ENCODE data around the gene UBE2E2. TPM values are rescaled to one million over a fixed set of nuclear protein-coding genes. Genes with fewer than 3 reads are reported as not detected.
A peak's percentile ranks its signal among the peaks of the same experiment; 100 is the strongest.

UBE2E2 gene
- polyA plus RNA-seq: 10 to 100 TPM; 16.6 to 21.0 TPM

GRCh38 chr3:23202921-23203707 lies at the start of gene UBE2E2:
Gene UBE2E2, plus strand, starts transcription at chr3:23203327.
- Histone ChIP-seq H3K27ac (ENCODE audit: low read depth in 2 of 2, low read length in 1 of 2) (peak within 1 kb of the TSS; percentile 75 to 77), H3K36me3 (ENCODE audit: control insufficient read depth in 2 of 2, insufficient read depth in 2 of 2, low read length in 1 of 2) (no peaks in the 10 kb centered on the region), H3K27me3 (ENCODE audit: control insufficient read depth in 1 of 2, insufficient read depth in 2 of 2, low read length in 2 of 2) (no peaks in the 10 kb centered on the region), H3K4me1 (ENCODE audit: control insufficient read depth in 2 of 2, insufficient read depth in 2 of 2, low read length in 1 of 2) (peaks cover 0 to 4% of the 10 kb centered on the region in 2 donors), H3K9me3 (ENCODE audit: control insufficient read depth in 2 of 2, insufficient read depth in 1 of 2, low read depth in 1 of 2, low read length in 1 of 2) (no peaks in the 10 kb centered on the region), H3K4me3 (ENCODE audit: low read depth in 1 of 2, low read length in 2 of 2) (peak within 1 kb of the TSS; percentile 70 to 94)
- WGBS, 2 donors: 1% methylated on average over 56 to 101 of the region's 101 CpGs

DNA sequence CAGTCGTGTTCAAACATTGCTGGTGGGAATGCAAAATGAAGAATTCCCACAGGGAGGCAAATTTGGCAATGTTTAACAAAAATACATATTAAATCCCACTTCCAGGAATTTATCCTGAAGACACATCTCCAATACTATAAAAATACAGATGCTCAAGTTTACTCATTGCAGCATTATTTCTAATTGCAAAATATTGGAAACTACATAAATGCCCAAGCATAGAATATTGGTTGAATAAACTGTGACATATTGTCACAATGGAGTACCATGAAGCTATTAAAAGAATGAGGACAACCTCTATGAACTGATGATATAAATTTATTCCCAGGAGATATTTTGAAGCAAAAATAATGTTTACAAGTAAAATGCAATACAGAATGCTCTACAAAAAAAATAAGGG lies 49.7 kb upstream of the UBE2E2 start:
- H3K4me3 ChIP-seq (ENCODE audit: low read depth in 1 of 2, low read length in 2 of 2): no peak overlapping the region
- no peaks in the 10 kb centered on the region for H3K9me3 ChIP-seq (ENCODE audit: control insufficient read depth in 2 of 2, insufficient read depth in 1 of 2, low read depth in 1 of 2, low read length in 1 of 2)
- WGBS, 2 donors: 34 to 62% methylated on average over 1 of the region's 1 CpG
- no peaks in the 10 kb centered on the region for H3K27me3 ChIP-seq (ENCODE audit: control insufficient read depth in 1 of 2, insufficient read depth in 2 of 2, low read length in 2 of 2)
- no peaks in the 10 kb centered on the region for H3K36me3 ChIP-seq (ENCODE audit: control insufficient read depth in 2 of 2, insufficient read depth in 2 of 2, low read length in 1 of 2)
- H3K27ac ChIP-seq (ENCODE audit: low read depth in 2 of 2, low read length in 1 of 2): no peak overlapping the region
- H3K4me1 ChIP-seq (ENCODE audit: control insufficient read depth in 2 of 2, insufficient read depth in 2 of 2, low read length in 1 of 2): no peaks in the 10 kb centered on the region

- no peaks in the 10 kb centered on the region for H3K36me3 ChIP-seq (ENCODE audit: control insufficient read depth in 2 of 2, insufficient read depth in 2 of 2, low read length in 1 of 2)
- no peaks in the 10 kb centered on the region for H3K27me3 ChIP-seq (ENCODE audit: control insufficient read depth in 1 of 2, insufficient read depth in 2 of 2, low read length in 2 of 2)
- no peaks in the 10 kb centered on the region for H3K4me1 ChIP-seq (ENCODE audit: control insufficient read depth in 2 of 2, insufficient read depth in 2 of 2, low read length in 1 of 2)
- no peaks in the 10 kb centered on the region for H3K9me3 ChIP-seq (ENCODE audit: control insufficient read depth in 2 of 2, insufficient read depth in 1 of 2, low read depth in 1 of 2, low read length in 1 of 2)
- no peak overlapping the region for H3K27ac ChIP-seq (ENCODE audit: low read depth in 2 of 2, low read length in 1 of 2)
- 36 to 40% methylated on average over 3 of the region's 3 CpGs for WGBS, 2 donors
- no peak overlapping the region for H3K4me3 ChIP-seq (ENCODE audit: low read depth in 1 of 2, low read length in 2 of 2)
Observed at GRCh38 chr3:23157331-23157730, 45.8 kb upstream of the UBE2E2 start.

GRCh38 chr3:23159929-23160328 lies 43.2 kb upstream of the UBE2E2 start:
- H3K27me3 ChIP-seq (ENCODE audit: control insufficient read depth in 1 of 2, insufficient read depth in 2 of 2, low read length in 2 of 2): no peaks in the 10 kb centered on the region
- H3K4me1 ChIP-seq (ENCODE audit: control insufficient read depth in 2 of 2, insufficient read depth in 2 of 2, low read length in 1 of 2): no peaks in the 10 kb centered on the region
- no peaks in the 10 kb centered on the region for H3K36me3 ChIP-seq (ENCODE audit: control insufficient read depth in 2 of 2, insufficient read depth in 2 of 2, low read length in 1 of 2)
- H3K9me3 ChIP-seq (ENCODE audit: control insufficient read depth in 2 of 2, insufficient read depth in 1 of 2, low read depth in 1 of 2, low read length in 1 of 2): no peaks in the 10 kb centered on the region
- no peak overlapping the region for H3K27ac ChIP-seq (ENCODE audit: low read depth in 2 of 2, low read length in 1 of 2)
- H3K4me3 ChIP-seq (ENCODE audit: low read depth in 1 of 2, low read length in 2 of 2): no peak overlapping the region
- WGBS, 2 donors: 10 to 34% methylated on average over 2 of the region's 2 CpGs

DNA sequence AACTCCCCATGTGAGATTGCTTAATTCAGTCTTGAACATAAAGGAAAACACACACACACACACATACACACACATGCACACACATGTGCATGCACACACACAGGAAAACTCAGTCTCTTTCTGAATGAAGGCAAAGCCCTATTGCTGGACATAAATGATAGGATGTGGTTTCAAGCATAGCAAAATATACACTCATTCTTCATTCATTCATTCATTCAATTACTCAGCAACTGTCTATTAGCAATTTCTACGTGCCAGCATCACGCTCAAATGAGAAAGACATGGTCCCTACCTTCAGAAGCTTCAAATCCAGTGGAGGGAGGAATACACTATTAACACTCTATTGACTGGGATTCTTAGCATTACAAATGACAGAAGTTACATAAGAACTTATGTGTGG lies 41.8 kb upstream of the UBE2E2 start:
- H3K27me3 ChIP-seq (ENCODE audit: control insufficient read depth in 1 of 2, insufficient read depth in 2 of 2, low read length in 2 of 2): no peaks in the 10 kb centered on the region

DNA sequence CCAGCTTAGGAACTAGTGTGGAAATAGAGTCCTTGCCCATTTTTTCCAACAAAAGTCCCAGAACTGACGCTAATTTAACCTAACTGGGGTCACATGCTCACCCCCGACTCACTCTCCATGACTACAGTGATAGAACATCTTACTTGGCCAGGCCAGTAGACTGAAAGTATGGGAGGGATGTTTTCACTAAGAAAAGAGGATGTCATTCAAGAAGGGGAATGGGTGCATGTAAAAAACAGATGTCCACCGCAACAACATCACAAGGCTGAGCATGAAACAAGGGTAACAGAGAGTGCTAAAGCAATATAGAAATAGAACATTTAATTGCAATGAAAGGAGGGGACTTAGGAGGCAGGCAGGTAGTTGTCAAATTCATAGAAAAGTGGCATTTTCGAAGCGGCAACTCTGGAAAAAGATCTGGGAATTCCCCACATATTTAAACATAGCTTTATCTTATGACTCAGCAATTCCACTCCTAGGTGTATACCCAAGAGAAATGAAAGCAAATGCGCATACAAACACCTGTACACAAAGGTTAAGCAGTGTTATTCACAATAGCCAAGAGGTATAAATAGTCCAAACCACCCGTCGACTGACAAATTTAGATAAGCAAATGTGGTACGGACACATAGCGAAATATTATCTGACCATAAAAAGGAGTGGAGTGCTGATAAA lies 41.1 kb upstream of the UBE2E2 start:
- no peaks in the 10 kb centered on the region for H3K4me1 ChIP-seq (ENCODE audit: control insufficient read depth in 2 of 2, insufficient read depth in 2 of 2, low read length in 1 of 2)
- H3K4me3 ChIP-seq (ENCODE audit: low read depth in 1 of 2, low read length in 2 of 2): no peak overlapping the region
- no peaks in the 10 kb centered on the region for H3K9me3 ChIP-seq (ENCODE audit: control insufficient read depth in 2 of 2, insufficient read depth in 1 of 2, low read depth in 1 of 2, low read length in 1 of 2)
- no peaks in the 10 kb centered on the region for H3K27me3 ChIP-seq (ENCODE audit: control insufficient read depth in 1 of 2, insufficient read depth in 2 of 2, low read length in 2 of 2)
- WGBS, 2 donors: 52 to 62% methylated on average over 10 of the region's 10 CpGs
- no peak overlapping the region for H3K27ac ChIP-seq (ENCODE audit: low read depth in 2 of 2, low read length in 1 of 2)
- no peaks in the 10 kb centered on the region for H3K36me3 ChIP-seq (ENCODE audit: control insufficient read depth in 2 of 2, insufficient read depth in 2 of 2, low read length in 1 of 2)

More for the DNA sequence above, 41.8 kb upstream of the UBE2E2 start:
- no peaks in the 10 kb centered on the region for H3K9me3 ChIP-seq (ENCODE audit: control insufficient read depth in 2 of 2, insufficient read depth in 1 of 2, low read depth in 1 of 2, low read length in 1 of 2)
- 92 to 98% methylated on average over 2 of the region's 2 CpGs for WGBS, 2 donors
- H3K4me3 ChIP-seq (ENCODE audit: low read depth in 1 of 2, low read length in 2 of 2): no peak overlapping the region
- H3K4me1 ChIP-seq (ENCODE audit: control insufficient read depth in 2 of 2, insufficient read depth in 2 of 2, low read length in 1 of 2): no peaks in the 10 kb centered on the region
- no peaks in the 10 kb centered on the region for H3K36me3 ChIP-seq (ENCODE audit: control insufficient read depth in 2 of 2, insufficient read depth in 2 of 2, low read length in 1 of 2)
- H3K27ac ChIP-seq (ENCODE audit: low read depth in 2 of 2, low read length in 1 of 2): no peak overlapping the region

DNA sequence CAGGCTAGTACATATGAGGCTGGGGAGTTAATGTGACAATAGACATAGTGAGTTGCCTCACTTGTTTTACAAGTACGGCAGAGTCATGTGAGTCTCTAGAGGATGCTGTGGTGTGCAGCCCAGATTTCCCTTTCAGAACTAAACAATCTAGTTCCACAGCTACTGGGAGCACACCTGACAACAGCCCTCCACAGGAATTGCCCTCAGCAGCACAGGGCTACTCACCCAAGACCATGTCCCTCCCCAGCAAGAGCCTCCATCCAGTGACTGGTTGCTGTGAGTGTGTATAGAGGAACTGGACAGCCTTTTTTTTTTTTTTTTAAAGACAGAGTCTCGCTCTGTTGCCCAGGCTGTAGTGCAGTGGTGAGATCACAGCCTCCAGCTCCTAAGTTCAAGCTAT lies 40.2 kb upstream of the UBE2E2 start:
- H3K4me1 ChIP-seq (ENCODE audit: control insufficient read depth in 2 of 2, insufficient read depth in 2 of 2, low read length in 1 of 2): no peaks in the 10 kb centered on the region
- no peak overlapping the region for H3K4me3 ChIP-seq (ENCODE audit: low read depth in 1 of 2, low read length in 2 of 2)
- 70 to 74% methylated on average over 2 of the region's 2 CpGs for WGBS, 2 donors
- no peak overlapping the region for H3K27ac ChIP-seq (ENCODE audit: low read depth in 2 of 2, low read length in 1 of 2)
- no peaks in the 10 kb centered on the region for H3K36me3 ChIP-seq (ENCODE audit: control insufficient read depth in 2 of 2, insufficient read depth in 2 of 2, low read length in 1 of 2)
- no peaks in the 10 kb centered on the region for H3K9me3 ChIP-seq (ENCODE audit: control insufficient read depth in 2 of 2, insufficient read depth in 1 of 2, low read depth in 1 of 2, low read length in 1 of 2)
- H3K27me3 ChIP-seq (ENCODE audit: control insufficient read depth in 1 of 2, insufficient read depth in 2 of 2, low read length in 2 of 2): no peaks in the 10 kb centered on the region

DNA sequence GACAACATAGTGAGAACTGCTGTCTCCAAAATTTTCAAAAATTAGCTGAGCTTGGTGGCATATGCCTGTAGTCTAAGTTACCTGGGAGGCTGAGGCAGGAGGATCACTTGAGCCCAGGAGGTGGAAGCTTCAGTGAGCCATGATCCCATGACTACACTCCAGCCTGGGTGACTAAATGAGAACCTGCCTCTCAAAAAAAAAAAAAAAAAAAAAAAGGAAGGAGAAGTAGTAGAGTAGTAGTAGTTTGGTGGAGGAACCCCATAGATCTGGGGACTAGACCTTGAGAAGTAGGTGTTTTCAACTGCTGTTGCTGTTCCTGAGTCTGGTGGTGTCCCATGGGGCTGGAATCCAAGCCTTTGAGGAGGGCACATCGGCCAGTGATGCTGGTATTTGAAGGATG lies 38.4 kb upstream of the UBE2E2 start:
- Histone ChIP-seq H3K27me3 (ENCODE audit: control insufficient read depth in 1 of 2, insufficient read depth in 2 of 2, low read length in 2 of 2) (no peaks in the 10 kb centered on the region), H3K9me3 (ENCODE audit: control insufficient read depth in 2 of 2, insufficient read depth in 1 of 2, low read depth in 1 of 2, low read length in 1 of 2) (no peaks in the 10 kb centered on the region), H3K36me3 (ENCODE audit: control insufficient read depth in 2 of 2, insufficient read depth in 2 of 2, low read length in 1 of 2) (no peaks in the 10 kb centered on the region), H3K4me3 (ENCODE audit: low read depth in 1 of 2, low read length in 2 of 2) (no peak overlapping the region), H3K27ac (ENCODE audit: low read depth in 2 of 2, low read length in 1 of 2) (no peak overlapping the region), H3K4me1 (ENCODE audit: control insufficient read depth in 2 of 2, insufficient read depth in 2 of 2, low read length in 1 of 2) (no peaks in the 10 kb centered on the region)
- 92 to 95% methylated on average over 1 of the region's 1 CpG for WGBS, 2 donors

- Histone ChIP-seq H3K27ac (ENCODE audit: low read depth in 2 of 2, low read length in 1 of 2) (no peak overlapping the region), H3K4me1 (ENCODE audit: control insufficient read depth in 2 of 2, insufficient read depth in 2 of 2, low read length in 1 of 2) (no peaks in the 10 kb centered on the region), H3K9me3 (ENCODE audit: control insufficient read depth in 2 of 2, insufficient read depth in 1 of 2, low read depth in 1 of 2, low read length in 1 of 2) (no peaks in the 10 kb centered on the region), H3K27me3 (ENCODE audit: control insufficient read depth in 1 of 2, insufficient read depth in 2 of 2, low read length in 2 of 2) (no peaks in the 10 kb centered on the region), H3K36me3 (ENCODE audit: control insufficient read depth in 2 of 2, insufficient read depth in 2 of 2, low read length in 1 of 2) (no peaks in the 10 kb centered on the region), H3K4me3 (ENCODE audit: low read depth in 1 of 2, low read length in 2 of 2) (no peak overlapping the region)
- WGBS, 2 donors: 90 to 92% methylated on average over 2 of the region's 2 CpGs
Observed at GRCh38 chr3:23165571-23165970, 37.6 kb upstream of the UBE2E2 start.

- Histone ChIP-seq H3K4me1 (ENCODE audit: control insufficient read depth in 2 of 2, insufficient read depth in 2 of 2, low read length in 1 of 2) (no peaks in the 10 kb centered on the region), H3K27me3 (ENCODE audit: control insufficient read depth in 1 of 2, insufficient read depth in 2 of 2, low read length in 2 of 2) (no peaks in the 10 kb centered on the region)
- 69 to 77% methylated on average over 3 of the region's 3 CpGs for WGBS, 2 donors
Observed at GRCh38 chr3:23166276-23166675, 36.9 kb upstream of the UBE2E2 start.

More at GRCh38 chr3:23166276-23166675, 36.9 kb upstream of the UBE2E2 start:
- Histone ChIP-seq H3K4me3 (ENCODE audit: low read depth in 1 of 2, low read length in 2 of 2) (no peak overlapping the region), H3K9me3 (ENCODE audit: control insufficient read depth in 2 of 2, insufficient read depth in 1 of 2, low read depth in 1 of 2, low read length in 1 of 2) (no peaks in the 10 kb centered on the region), H3K27ac (ENCODE audit: low read depth in 2 of 2, low read length in 1 of 2) (no peak overlapping the region), H3K36me3 (ENCODE audit: control insufficient read depth in 2 of 2, insufficient read depth in 2 of 2, low read length in 1 of 2) (no peaks in the 10 kb centered on the region)
